Liver (tissue), 3 donors: ENCODE data around the gene KEAP1.

Experiments
- ATF3 ChIP-seq: IDR thresholded peaks from 2 replicates; pipeline ENCODE4 v1.6.1; 2016; ENCODE audit warnings: antibody characterized with exemption
- EGR1 ChIP-seq, 2 donors: IDR thresholded peaks; 2 replicates each; pipeline ENCODE4 v1.6.1; 2016 to 2018; ENCODE audit warnings: antibody characterized with exemption in 2 of 2, low read depth in 2 of 2
- FOXA1 ChIP-seq: IDR thresholded peaks from 2 replicates; pipeline ENCODE4 v1.6.1; 2016; ENCODE audit warnings: antibody characterized with exemption
- GABPA ChIP-seq, 2 donors: IDR thresholded peaks in 1 of 2; conservative IDR thresholded peaks in 1 of 2; 2 replicates each; pipeline ENCODE4 v1.6.1; 2016; ENCODE audit warnings: antibody characterized with exemption in 2 of 2, mild to moderate bottlenecking in 1 of 2, moderate library complexity in 1 of 2
- JUND ChIP-seq, 2 donors: IDR thresholded peaks; 2 replicates each; pipeline ENCODE4 v1.6.1; 2016; ENCODE audit warnings: antibody characterized with exemption in 2 of 2
- RAD21 ChIP-seq, 2 donors: IDR thresholded peaks; 2 replicates each; pipeline ENCODE4 v1.6.1; 2016; ENCODE audit warnings: antibody characterized with exemption in 2 of 2, mild to moderate bottlenecking in 2 of 2
- RXRA ChIP-seq, 2 donors: IDR thresholded peaks; 2 replicates each; pipeline ENCODE4 v1.6.1; 2017 to 2018; ENCODE audit warnings: antibody characterized with exemption in 2 of 2, mild to moderate bottlenecking in 1 of 2
- SP1 ChIP-seq: IDR thresholded peaks from 2 replicates; pipeline ENCODE4 v1.6.1; 2018; ENCODE audit warnings: antibody characterized with exemption, mild to moderate bottlenecking
- TAF1 ChIP-seq: conservative IDR thresholded peaks from 2 replicates; pipeline ENCODE4 v1.6.1; 2016; ENCODE audit warnings: antibody characterized with exemption, mild to moderate bottlenecking
- ZBTB33 ChIP-seq: IDR thresholded peaks from 2 replicates; pipeline ENCODE4 v1.6.1; 2016; ENCODE audit warnings: antibody characterized with exemption
- TF ChIP-seq, protein P1 (sequence below): fragments of 150-350 bp; IDR thresholded peaks from 2 replicates; pipeline ENCODE4 v1.5.1; 2017; ENCODE audit warnings: improper control_type of control experiment, low read depth, low read length; ENCODE audit not compliant: missing input control
- TF ChIP-seq, protein P2 (sequence below): IDR thresholded peaks from 2 replicates; pipeline ENCODE4 v1.6.1; 2016; ENCODE audit warnings: antibody characterized with exemption, mild to moderate bottlenecking
- TF ChIP-seq, protein P3 (sequence below): IDR thresholded peaks from 2 replicates; pipeline ENCODE4 v1.6.1; 2016; ENCODE audit warnings: antibody characterized with exemption
- donor health status: healthy.
- donor health status: healthy.

GRCh38 chr19:10442698-10443097 lies 60.5 kb downstream of the KEAP1 start:
- TF ChIP-seq, protein P1, sequence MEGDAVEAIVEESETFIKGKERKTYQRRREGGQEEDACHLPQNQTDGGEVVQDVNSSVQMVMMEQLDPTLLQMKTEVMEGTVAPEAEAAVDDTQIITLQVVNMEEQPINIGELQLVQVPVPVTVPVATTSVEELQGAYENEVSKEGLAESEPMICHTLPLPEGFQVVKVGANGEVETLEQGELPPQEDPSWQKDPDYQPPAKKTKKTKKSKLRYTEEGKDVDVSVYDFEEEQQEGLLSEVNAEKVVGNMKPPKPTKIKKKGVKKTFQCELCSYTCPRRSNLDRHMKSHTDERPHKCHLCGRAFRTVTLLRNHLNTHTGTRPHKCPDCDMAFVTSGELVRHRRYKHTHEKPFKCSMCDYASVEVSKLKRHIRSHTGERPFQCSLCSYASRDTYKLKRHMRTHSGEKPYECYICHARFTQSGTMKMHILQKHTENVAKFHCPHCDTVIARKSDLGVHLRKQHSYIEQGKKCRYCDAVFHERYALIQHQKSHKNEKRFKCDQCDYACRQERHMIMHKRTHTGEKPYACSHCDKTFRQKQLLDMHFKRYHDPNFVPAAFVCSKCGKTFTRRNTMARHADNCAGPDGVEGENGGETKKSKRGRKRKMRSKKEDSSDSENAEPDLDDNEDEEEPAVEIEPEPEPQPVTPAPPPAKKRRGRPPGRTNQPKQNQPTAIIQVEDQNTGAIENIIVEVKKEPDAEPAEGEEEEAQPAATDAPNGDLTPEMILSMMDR = no peak
- TF ChIP-seq ATF3 (no peak), FOXA1 (no peak), ZBTB33 (no peak), EGR1 (IDR thresholded peaks at IDR 0.05; ENCODE audit: low read depth in 2 of 2) (no peak), JUND (IDR thresholded peaks at IDR 0.05) (no peak), RAD21 (IDR thresholded peaks at IDR 0.05) (no peak), GABPA (IDR thresholded peaks at IDR 0.05 in 1 of 2, conservative IDR thresholded peaks at IDR 0.05 in 1 of 2) (no peak), TAF1 (no peak), RXRA (IDR thresholded peaks at IDR 0.05) (no peak), SP1 (no peak)
- TF ChIP-seq, protein P2, sequence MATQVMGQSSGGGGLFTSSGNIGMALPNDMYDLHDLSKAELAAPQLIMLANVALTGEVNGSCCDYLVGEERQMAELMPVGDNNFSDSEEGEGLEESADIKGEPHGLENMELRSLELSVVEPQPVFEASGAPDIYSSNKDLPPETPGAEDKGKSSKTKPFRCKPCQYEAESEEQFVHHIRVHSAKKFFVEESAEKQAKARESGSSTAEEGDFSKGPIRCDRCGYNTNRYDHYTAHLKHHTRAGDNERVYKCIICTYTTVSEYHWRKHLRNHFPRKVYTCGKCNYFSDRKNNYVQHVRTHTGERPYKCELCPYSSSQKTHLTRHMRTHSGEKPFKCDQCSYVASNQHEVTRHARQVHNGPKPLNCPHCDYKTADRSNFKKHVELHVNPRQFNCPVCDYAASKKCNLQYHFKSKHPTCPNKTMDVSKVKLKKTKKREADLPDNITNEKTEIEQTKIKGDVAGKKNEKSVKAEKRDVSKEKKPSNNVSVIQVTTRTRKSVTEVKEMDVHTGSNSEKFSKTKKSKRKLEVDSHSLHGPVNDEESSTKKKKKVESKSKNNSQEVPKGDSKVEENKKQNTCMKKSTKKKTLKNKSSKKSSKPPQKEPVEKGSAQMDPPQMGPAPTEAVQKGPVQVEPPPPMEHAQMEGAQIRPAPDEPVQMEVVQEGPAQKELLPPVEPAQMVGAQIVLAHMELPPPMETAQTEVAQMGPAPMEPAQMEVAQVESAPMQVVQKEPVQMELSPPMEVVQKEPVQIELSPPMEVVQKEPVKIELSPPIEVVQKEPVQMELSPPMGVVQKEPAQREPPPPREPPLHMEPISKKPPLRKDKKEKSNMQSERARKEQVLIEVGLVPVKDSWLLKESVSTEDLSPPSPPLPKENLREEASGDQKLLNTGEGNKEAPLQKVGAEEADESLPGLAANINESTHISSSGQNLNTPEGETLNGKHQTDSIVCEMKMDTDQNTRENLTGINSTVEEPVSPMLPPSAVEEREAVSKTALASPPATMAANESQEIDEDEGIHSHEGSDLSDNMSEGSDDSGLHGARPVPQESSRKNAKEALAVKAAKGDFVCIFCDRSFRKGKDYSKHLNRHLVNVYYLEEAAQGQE = no peak
- TF ChIP-seq, protein P3, sequence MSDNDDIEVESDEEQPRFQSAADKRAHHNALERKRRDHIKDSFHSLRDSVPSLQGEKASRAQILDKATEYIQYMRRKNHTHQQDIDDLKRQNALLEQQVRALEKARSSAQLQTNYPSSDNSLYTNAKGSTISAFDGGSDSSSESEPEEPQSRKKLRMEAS = no peak
